WTC11 (cell line): ENCODE results near the gene PRF1. TPM values are rescaled to one million over a fixed set of nuclear protein-coding genes. Genes with fewer than 3 reads are reported as not detected.

Experiments
- ATAC-seq: fragments of 200-7000 bp; cut with Tn5 transposase; 2 replicates; pipeline ENCODE4 v1.10.0; 2021; ENCODE audit warnings: mild to moderate bottlenecking, moderate library complexity
- CTCF ChIA-PET: fragments of 300-600 bp; sonication (Branson Sonifier 250); formaldehyde crosslinking; loops from one replicate; lab custom pipeline; 2021; ENCODE audit warnings: antibody characterized with exemption; lab: Charles Lee
- POLR2A ChIA-PET: fragments of 350-600 bp; sonication (Branson Sonifier 250); formaldehyde crosslinking; loops from one replicate; lab custom pipeline; 2021; ENCODE audit warnings: antibody characterized with exemption; lab: Charles Lee
- DNase-seq: peaks from one replicate; pipeline ENCODE4 v3.0.0; 2021; ENCODE audit warnings: low spot score
- H3K27ac Mint-ChIP-seq: 2 replicates; pipeline ENCODE4 v1.8.0; 2021; ENCODE audit warnings: mixed read lengths
- H3K27me3 Mint-ChIP-seq: 2 replicates; pipeline ENCODE4 v1.8.0; 2021; ENCODE audit warnings: low read depth, mild to moderate bottlenecking, moderate library complexity, mixed read lengths
- H3K36me3 Mint-ChIP-seq: 2 replicates; pipeline ENCODE4 v1.8.0; 2021; ENCODE audit warnings: mixed read lengths
- H3K4me1 Mint-ChIP-seq: 2 replicates; pipeline ENCODE4 v1.8.0; 2022; ENCODE audit warnings: mixed read lengths
- H3K4me3 Mint-ChIP-seq: 2 replicates; pipeline ENCODE4 v1.8.0; 2021; ENCODE audit warnings: mild to moderate bottlenecking, moderate library complexity, mixed read lengths
- H3K9me3 Mint-ChIP-seq: 2 replicates; pipeline ENCODE4 v1.8.0; 2021; ENCODE audit warnings: mixed read lengths
- AFF4 ChIP-seq: sonication (generic); formaldehyde crosslinking; IDR thresholded peaks from 2 replicates; pipeline ENCODE4 v1.8.1; 2023; ENCODE audit warnings: mild to moderate bottlenecking, missing genetic modification reagents, borderline replicate concordance
- ARID4B ChIP-seq: sonication (generic); formaldehyde crosslinking; IDR thresholded peaks from 2 replicates; pipeline ENCODE4 v1.8.0; 2023; ENCODE audit warnings: missing genetic modification reagents, mild to moderate bottlenecking, borderline replicate concordance
- ATF3 ChIP-seq: sonication (generic); formaldehyde crosslinking; conservative IDR thresholded peaks from 2 replicates; pipeline ENCODE4 v1.8.1; 2022; ENCODE audit warnings: mild to moderate bottlenecking, missing genetic modification reagents
- ERG ChIP-seq: fragments of 250-450 bp; sonication (Bioruptor Pico); IDR thresholded peaks from 2 replicates; pipeline ENCODE4 v1.8.0; 2021; ENCODE audit warnings: mild to moderate bottlenecking
- FOXP1 ChIP-seq: sonication (generic); formaldehyde crosslinking; IDR thresholded peaks from 2 replicates; pipeline ENCODE4 v1.8.0; 2022; ENCODE audit warnings: missing genetic modification reagents, mild to moderate bottlenecking, moderate library complexity, borderline replicate concordance
- FOXP4 ChIP-seq: sonication (generic); formaldehyde crosslinking; IDR thresholded peaks from 2 replicates; pipeline ENCODE4 v1.8.0; 2022; ENCODE audit warnings: mild to moderate bottlenecking, missing genetic modification reagents
- MAX ChIP-seq: sonication (generic); formaldehyde crosslinking; IDR thresholded peaks from 2 replicates; pipeline ENCODE4 v1.8.0; 2022; ENCODE audit warnings: mild to moderate bottlenecking, missing genetic modification reagents
- NFYB ChIP-seq: sonication (generic); formaldehyde crosslinking; conservative IDR thresholded peaks from 2 replicates; pipeline ENCODE4 v1.8.0; 2022; ENCODE audit warnings: low read depth, missing genetic modification reagents
- PREB ChIP-seq: sonication (generic); formaldehyde crosslinking; IDR thresholded peaks from 2 replicates; pipeline ENCODE4 v1.8.1; 2022; ENCODE audit warnings: mild to moderate bottlenecking, missing genetic modification reagents, moderate library complexity, borderline replicate concordance
- TEAD4 ChIP-seq: sonication (generic); formaldehyde crosslinking; IDR thresholded peaks from 2 replicates; pipeline ENCODE4 v1.8.0; 2022; ENCODE audit warnings: mild to moderate bottlenecking, missing genetic modification reagents
- USF1 ChIP-seq: sonication (generic); formaldehyde crosslinking; IDR thresholded peaks from 2 replicates; pipeline ENCODE4 v1.8.0; 2022; ENCODE audit warnings: mild to moderate bottlenecking, missing genetic modification reagents
- ZNF263 ChIP-seq: sonication (generic); formaldehyde crosslinking; IDR thresholded peaks from 2 replicates; pipeline ENCODE4 v1.8.1; 2022; ENCODE audit warnings: low read depth, mild to moderate bottlenecking, moderate library complexity, missing genetic modification reagents
- ZNF317 ChIP-seq: sonication (generic); formaldehyde crosslinking; IDR thresholded peaks from 2 replicates; pipeline ENCODE4 v1.8.1; 2023; ENCODE audit warnings: low read depth, mild to moderate bottlenecking, moderate library complexity, missing genetic modification reagents, borderline replicate concordance
- ZNF532 ChIP-seq: fragments of 250-450 bp; sonication (Bioruptor Pico); IDR thresholded peaks from 2 replicates; pipeline ENCODE4 v1.9.0; 2021; ENCODE audit warnings: mild to moderate bottlenecking, borderline replicate concordance
- total RNA-seq: library from RNA; stranded (reverse); gene quantifications from 3 replicates; pipeline ENCODE4 v1.2.3, GENCODE V29; 2021

The PRF1 gene
- total RNA-seq, 1 experiment from 2014 or later, result 0.11 TPM

- no peak for TF ChIP-seq TEAD4 (CRISPR knock-in tag)
- no peak for TF ChIP-seq NFYB
- TF ChIP-seq ZNF532 (CRISPR knock-in tag), result no peak
- TF ChIP-seq ZNF263 (CRISPR knock-in tag), result no peak
- no peak for TF ChIP-seq FOXP1 (CRISPR knock-in tag)
Observed at GRCh38 chr10:70605161-70605560, 2.6 kb upstream of the PRF1 start (continued).

- Mint-ChIP-seq H3K36me3 (no peaks in the 10 kb centered on the region), H3K9me3 (0 out of 2 replicates have a peak, but pooled peaks cover 3% of the 10 kb centered on the region), H3K27me3 (no peaks in the 10 kb centered on the region), H3K4me3 (no peak overlapping the region), H3K27ac (no peak overlapping the region), H3K4me1 (no peaks in the 10 kb centered on the region)
- DNase-seq (no peak), ATAC-seq (no peak)
- TF ChIP-seq PREB (CRISPR knock-in tag), result no peak
- TF ChIP-seq ZNF317, result no peak
- TF ChIP-seq ATF3, result no peak
- no peak for TF ChIP-seq ARID4B (CRISPR knock-in tag)
- ChIA-PET POLR2A (no interaction called here), CTCF (no interaction called here)
Observed at GRCh38 chr10:70604106-70604505, 1.6 kb upstream of the PRF1 start.

- Mint-ChIP-seq H3K9me3 (0 out of 2 replicates have a peak, but pooled peaks cover 3% of the 10 kb centered on the region), H3K4me3 (no peak overlapping the region), H3K36me3 (no peaks in the 10 kb centered on the region), H3K27ac (no peak overlapping the region), H3K4me1 (no peaks in the 10 kb centered on the region), H3K27me3 (no peaks in the 10 kb centered on the region)
- no peak for ATAC-seq
- DNase-seq, result no peak
- POLR2A ChIA-PET, result no interaction called here
- CTCF ChIA-PET, result no interaction called here
- TF ChIP-seq MAX, result no peak
- no peak for TF ChIP-seq AFF4 (CRISPR knock-in tag)
- TF ChIP-seq ERG, result no peak
- no peak for TF ChIP-seq FOXP4 (CRISPR knock-in tag)
- no peak for TF ChIP-seq USF1 (CRISPR knock-in tag)
- no peak for TF ChIP-seq ZNF317
Observed at GRCh38 chr10:70603449-70603801, 884 bp upstream of the PRF1 start.
